Stimulated activated CD8-positive, alpha-beta memory T cell treated with anti-CD3 and anti-CD28 coated beads, Interleukin-15, amount 100 ng/mL, for 4 hours (primary cell): ENCODE results near the gene HAAO.

ENCODE experiments used
- DNase-seq, 2 donors: peaks; one replicate each; pipeline ENCODE4 v3.0.0-alpha.2; 2020; ENCODE audit warnings: low read depth in 2 of 2

Gene HAAO

GRCh38 chr2:42813763-42814162, 21.4 kb upstream of the HAAO start:
- DNase-seq: no peak

DNA sequence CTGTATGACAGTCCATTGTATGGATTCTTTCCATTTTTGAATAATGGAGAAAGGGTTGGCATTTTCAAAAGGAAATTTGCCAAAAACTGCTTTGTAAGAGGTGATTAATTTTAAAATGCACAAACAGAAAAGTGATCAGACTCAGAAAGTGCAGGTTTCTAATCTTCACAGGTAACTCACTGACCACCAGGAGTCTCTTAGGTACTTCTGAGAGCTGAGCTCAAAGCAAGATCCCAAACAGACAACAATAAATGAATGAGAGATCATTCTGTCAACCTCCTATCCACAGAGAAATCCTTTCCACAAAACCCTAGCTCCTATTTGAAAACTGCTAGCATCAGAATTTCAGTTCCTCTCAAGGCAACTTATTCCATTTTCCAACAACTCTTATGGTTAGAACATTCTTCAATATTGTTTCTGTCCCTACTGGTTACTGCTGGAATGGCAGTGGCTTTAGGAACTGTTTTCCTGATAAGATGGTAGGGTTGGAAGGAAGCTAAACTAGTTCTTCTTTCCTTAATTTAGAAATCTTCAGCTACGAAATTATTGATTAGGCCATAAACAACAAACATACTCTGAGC, 20.6 kb upstream of the HAAO start:
- DNase-seq: no peak

DNA sequence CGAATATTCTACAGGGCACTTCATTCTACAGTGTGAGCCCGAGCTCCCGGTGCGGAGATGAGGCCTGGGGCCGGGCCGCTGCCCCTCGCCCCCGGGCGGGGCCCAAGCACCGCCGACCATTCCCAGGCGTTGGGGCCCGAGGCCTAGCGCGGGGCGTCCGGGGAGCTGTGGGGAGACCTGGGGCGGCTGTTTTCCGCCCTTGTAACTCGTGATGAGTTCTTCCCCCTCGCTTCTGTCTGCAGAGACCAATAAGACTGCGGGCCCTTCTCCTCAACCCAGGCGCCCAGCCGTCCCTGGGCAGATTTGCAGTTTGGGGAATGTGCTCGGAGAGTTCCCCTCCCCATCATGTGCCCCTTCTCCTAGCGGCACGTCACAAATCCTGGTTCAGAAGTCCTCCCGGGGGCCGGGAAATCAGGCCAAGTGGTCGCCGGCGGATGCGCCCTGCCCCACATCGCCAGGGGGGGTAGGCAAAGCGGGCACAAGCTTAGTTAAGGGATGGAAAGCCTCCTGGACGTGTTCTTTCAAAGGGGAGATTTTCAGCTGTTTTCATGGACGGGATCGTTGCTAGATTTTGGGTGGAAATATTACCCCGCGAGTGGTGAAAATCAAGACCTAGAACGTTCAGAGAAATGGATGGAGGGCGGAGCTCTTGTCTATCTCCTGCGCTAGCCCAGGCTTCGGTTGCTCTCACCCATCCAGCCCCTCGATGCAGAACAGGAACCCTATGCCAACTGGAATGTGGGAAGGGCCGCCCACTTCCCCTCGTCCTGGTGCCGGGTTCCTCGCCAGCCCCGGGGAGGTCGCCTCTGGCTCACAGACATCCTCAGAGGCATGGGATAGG, 18.8 kb upstream of the HAAO start:
- DNase-seq: no peak

DNA sequence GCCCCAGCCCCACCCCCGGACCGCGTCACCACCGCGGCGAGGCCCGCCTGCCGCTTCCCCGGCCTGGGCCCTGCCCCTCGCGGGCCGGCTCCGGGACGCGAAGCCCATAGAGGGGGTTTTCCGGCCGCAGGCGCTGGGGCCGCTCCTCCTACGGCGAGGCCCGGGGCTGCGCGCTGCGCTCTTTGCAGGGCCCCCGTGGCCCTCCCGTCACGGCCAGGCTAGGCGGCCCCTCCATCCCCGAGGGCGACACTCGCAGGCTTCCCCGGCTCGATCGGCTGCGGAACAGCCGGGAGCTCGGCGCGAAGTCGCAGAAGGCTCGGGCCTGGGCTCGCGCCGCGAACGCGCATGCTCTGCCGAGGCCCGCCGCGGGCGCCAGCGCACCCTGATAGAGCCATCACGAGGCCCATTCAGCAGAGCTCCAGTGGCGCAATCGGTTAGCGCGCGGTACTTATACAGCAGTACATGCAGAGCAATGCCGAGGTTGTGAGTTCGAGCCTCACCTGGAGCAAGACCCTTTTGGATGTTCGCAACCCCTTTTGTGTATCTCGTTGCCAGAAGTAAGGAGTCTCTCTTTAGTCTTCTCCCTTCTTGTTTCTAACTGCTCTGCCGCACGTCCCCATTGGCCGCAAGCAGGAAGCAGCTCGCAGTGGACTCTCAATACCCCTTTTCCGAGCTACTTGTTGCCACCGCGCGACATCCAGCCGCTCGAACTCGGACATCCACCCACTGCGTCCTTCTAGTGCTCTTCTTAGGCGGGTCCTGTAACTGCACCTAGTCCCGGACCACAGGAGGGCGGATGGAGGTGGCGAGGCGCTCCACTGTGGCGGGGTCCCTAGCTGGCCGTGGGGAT, 18.0 kb upstream of the HAAO start:
- peak; percentile 87 to 91 for DNase-seq

DNA sequence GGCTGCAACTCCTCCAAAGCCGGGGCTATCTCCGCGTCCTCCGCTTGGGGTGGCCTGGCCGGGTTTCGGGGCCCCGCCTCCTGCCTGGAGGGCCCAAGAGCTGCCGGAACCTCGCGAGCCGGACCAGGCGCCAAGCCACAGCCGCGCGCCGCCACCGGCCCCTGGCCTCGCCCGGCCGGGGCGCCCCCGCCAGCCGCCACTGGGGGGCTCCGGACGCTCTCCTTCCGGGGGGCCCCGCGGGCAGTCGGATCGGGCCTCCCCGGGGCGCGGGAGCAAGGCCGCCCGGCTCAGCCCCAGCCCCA, 17.4 kb upstream of the HAAO start:
- DNase-seq: peak in 1 of 2 donors; percentile 45

- no peak for DNase-seq
These were observed 16.9 kb upstream of the HAAO start for GRCh38 chr2:42809131-42809818.

- no peak for DNase-seq
These were observed 15.9 kb upstream of the HAAO start for GRCh38 chr2:42808301-42808700.

GRCh38 chr2:42806786-42807185, 14.4 kb upstream of the HAAO start:
- DNase-seq: no peak

GRCh38 chr2:42804891-42805290, 12.5 kb upstream of the HAAO start:
- DNase-seq: no peak

DNA sequence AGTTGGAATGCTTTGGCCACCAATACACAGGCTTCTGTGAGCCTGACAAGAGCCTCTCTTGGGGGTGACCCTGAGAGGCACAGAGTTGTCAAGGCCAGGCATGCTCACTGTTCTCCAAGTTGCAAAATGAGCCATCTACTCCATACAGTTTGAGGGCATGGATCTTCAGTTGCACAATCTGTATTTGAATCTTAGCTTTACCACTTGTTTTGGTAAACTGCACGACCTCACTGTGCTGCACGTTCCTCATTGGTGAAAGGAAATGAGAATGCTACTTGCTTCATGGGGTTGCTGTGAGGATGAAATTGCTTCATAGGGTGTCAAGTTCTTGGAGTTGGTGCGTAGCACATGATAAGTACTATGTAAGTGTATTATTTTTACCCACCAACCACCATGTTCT, 12.0 kb upstream of the HAAO start:
- no peak for DNase-seq

DNA sequence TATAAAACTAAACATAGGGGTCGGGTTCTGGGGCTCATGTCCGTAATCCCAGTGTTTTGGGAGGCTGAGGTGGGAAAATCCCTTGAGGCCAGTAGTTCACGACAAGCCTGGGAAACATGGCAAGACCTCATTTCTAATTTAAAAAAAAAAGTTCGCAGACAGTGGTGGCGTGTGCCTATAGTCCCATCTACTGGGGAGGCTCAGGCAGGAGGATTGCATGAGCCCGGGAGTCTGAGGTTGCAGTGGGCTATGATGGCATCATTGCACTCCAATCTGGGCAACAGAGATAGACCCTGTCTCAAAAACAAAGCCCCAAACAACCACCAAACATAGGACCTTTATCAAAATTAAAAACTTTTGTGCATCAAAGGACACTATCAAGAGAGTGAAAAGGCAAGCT, 9.8 kb upstream of the HAAO start:
- no peak for DNase-seq

GRCh38 chr2:42801381-42801780, 9.0 kb upstream of the HAAO start:
- DNase-seq: no peak

DNA sequence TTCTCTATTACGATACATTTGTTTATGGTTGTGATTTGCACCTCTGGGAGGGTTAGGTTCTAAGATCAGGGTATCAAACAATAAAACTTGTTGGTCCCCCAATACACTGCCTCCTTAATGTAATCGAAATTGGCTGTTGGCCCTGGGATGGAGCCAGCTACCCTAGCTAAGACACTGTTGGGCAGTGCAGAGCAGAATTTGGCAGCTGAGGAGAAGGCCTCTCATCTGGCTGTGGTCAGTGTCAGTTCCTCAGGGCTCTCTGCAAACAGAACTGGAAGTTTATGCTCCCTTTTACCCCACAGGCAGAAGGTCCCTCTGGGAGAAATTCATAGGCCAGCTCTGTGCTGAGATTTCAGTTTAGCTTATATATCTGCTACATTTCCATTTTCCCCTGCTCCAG, 8.6 kb upstream of the HAAO start:
- DNase-seq: no peak

DNA sequence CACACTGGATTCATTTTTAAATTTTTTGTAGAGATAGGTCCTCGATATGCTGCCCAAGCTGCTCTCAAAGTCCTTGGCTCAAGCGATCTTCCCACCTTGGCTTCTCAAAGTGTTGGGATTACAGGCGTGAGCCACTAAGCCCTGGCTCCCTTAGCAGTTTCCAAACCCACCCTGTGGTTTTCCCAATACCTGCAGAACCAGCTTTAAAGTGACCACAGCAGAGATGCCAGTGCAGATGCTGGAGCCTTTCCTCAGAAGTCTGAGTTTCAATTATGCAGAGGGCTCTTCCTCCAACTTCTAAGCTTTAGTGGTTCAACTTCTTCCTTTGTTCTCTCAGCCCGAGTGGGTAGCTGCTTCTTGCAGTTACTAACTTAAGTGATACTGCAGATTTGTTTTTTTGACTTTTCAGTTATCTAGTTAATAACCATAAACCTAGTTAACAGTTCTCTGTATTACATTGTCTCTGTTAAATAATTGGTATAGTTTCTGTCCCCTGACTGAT, 8.1 kb upstream of the HAAO start:
- DNase-seq: no peak

- no peak for DNase-seq
These were observed 7.5 kb upstream of the HAAO start for GRCh38 chr2:42799881-42800280.

GRCh38 chr2:42797281-42797680, 4.9 kb upstream of the HAAO start:
- no peak for DNase-seq

- DNase-seq: no peak
These were observed 4.3 kb upstream of the HAAO start for GRCh38 chr2:42796427-42797248.

- no peak for DNase-seq
These were observed 3.5 kb upstream of the HAAO start for GRCh38 chr2:42795841-42796301.

DNA sequence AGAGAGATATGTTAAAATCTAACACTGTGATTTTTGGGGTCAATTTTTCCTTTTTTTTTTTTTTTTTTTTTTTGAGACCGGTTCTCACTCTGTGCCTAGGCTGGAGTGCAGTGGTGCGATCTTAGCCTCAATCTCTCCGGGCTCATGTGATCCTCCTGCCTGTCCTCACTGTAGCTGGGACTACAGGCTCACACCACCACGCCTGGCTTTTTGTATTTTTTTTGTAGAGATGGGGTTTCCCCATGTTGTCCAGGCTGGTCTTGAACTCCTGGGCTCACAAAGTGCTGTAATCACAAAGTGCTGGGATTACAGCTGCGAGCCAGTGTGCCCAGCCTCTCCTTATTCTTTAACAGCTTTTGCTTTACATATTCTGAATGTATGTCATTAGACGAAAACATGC, 2.9 kb upstream of the HAAO start:
- no peak for DNase-seq

GRCh38 chr2:42794271-42795046, 2.1 kb upstream of the HAAO start:
- DNase-seq: no peak
